Measurements from ENCODE around the gene UBE2QL1.

The UBE2QL1 gene

DNA sequence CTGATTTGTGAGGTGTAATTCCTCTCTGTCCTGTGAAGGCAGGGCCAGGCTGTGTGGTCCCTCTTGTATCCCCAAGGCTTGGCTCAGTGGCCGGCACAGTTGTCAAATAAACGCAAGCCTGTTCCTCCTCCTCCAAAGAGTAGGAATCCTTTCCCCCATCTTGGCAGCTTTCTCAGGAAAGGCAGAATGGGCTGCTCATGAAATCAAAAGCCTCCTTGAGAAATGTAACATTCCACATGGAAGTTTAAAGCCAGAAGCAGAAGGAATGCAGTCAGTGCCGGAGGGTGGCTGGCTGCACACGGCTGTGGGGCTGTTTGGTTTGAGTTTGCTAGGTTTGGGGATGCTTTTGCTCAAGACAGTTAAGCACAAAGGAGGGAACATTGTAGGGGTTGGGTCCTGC, 35.8 kb upstream of the UBE2QL1 start:
- no peak overlapping the region for H3K4me3 ChIP-seq (ENCODE audit: control insufficient read depth, low read depth, low read length)
- TF ChIP-seq CTCF (conservative IDR thresholded peaks at IDR 0.05; ENCODE audit: control insufficient read depth, insufficient read depth, low read depth, low read length), result no peak
- no peak for DNase-seq (ENCODE audit: low read depth)

GRCh38 chr5:6417657-6418056, 31.0 kb upstream of the UBE2QL1 start:
- no peak for DNase-seq (ENCODE audit: low read depth)
- H3K4me3 ChIP-seq (ENCODE audit: control insufficient read depth, low read depth, low read length), result no peak overlapping the region
- no peak for TF ChIP-seq CTCF (conservative IDR thresholded peaks at IDR 0.05; ENCODE audit: control insufficient read depth, insufficient read depth, low read depth, low read length)

DNA sequence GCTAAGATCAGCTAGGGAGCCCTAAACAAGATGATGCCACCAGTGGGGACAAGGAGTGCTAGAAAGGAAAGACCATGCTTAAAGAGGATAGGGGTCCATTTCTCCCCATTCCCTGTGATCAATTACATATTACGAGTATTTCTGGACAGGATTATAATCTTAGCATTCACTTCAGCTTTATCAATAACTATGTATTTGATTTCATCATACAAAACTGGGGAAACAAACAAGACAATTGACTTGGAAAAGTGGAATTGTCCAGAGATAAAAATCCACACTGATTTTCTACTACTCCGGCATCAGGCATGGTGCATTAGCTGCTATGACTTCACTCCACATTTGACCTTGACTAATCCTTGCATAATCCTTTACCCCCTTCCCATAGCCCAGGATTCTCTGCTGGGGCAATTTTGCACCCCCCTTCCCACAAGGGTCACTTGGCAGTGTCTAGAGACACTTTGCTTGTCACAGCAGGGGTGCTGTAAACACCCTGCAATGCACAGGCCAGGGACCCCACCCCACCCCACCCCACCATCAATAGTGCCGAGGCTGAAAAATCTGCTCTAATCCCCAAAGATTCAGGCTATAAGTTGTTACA, 29.9 kb upstream of the UBE2QL1 start:
- H3K4me3 ChIP-seq (ENCODE audit: control insufficient read depth, low read depth, low read length), result no peak overlapping the region
- no peak for DNase-seq (ENCODE audit: low read depth)
- no peak for TF ChIP-seq CTCF (conservative IDR thresholded peaks at IDR 0.05; ENCODE audit: control insufficient read depth, insufficient read depth, low read depth, low read length)

- no peak overlapping the region for H3K4me3 ChIP-seq (ENCODE audit: control insufficient read depth, low read depth, low read length)
- DNase-seq (ENCODE audit: low read depth), result no peak
- TF ChIP-seq CTCF (conservative IDR thresholded peaks at IDR 0.05; ENCODE audit: control insufficient read depth, insufficient read depth, low read depth, low read length), result no peak
Observed at GRCh38 chr5:6419340-6419852, 29.3 kb upstream of the UBE2QL1 start.

DNA sequence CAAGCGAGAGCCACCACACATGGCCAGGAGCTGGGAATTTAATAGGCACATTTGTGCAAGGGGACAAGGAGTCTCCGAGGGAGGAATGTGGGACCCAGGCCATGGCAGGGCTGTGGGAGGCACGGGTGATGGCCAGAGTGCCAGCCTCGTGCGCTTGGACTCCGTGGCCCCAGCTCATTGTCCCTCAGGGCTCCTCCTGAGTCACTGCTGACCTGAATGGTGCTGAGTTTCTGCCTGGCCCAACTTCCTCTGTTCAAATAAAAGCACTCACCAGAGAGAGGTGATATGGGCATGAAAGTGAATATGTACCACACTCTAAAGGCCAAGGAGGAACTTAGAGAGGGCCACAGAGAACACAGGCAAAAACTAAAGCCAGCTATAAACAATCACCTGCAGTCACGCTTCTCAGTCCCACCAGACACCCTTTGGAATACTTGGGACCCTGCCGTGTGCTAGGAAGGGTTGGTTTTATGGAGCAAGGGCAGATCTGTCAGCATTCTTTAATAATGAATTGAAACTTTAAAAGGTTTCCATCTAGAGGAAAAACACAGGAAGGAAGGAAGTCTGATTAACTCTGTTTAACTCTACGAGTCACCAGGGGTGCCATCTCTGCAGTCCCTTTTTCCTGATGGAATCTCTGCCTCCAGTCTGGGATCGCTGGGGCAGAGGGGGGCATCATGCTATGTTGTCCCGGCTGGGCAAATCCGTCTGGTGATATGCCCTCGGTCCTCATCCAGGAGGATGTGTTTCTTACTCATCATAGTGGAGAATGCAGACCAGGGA, 25.1 kb upstream of the UBE2QL1 start:
- no peak for DNase-seq (ENCODE audit: low read depth)
- no peak for TF ChIP-seq CTCF (conservative IDR thresholded peaks at IDR 0.05; ENCODE audit: control insufficient read depth, insufficient read depth, low read depth, low read length)
- H3K4me3 ChIP-seq (ENCODE audit: control insufficient read depth, low read depth, low read length), result no peak overlapping the region

DNA sequence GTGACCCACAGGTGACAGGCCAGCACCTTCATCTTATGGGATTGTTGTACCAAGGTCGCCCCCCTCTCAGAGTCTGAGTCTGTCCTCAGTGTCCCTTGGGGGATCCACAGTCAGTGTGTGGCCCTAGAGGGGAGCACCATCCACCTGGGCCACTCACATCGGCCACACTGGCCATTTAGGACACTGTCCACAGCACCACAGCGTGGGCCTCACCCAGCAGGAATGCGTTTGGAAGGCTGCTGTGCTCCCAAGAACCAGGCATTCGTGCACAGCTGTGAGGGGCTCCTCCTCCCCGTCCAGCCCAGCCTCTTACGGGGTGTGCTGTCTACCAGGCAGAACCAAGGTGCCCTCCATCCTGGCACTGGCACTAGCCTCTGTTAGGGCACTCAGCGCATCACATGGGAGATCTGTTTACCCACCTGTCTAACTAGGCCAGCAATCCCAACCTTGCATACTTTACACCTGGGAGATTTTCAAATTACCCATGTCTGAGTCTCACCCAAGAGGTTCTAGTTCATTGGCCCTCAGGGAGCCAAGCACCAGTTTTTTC, 24.5 kb upstream of the UBE2QL1 start:
- TF ChIP-seq CTCF (conservative IDR thresholded peaks at IDR 0.05; ENCODE audit: control insufficient read depth, insufficient read depth, low read depth, low read length), result no peak
- no peak for DNase-seq (ENCODE audit: low read depth)
- no peak overlapping the region for H3K4me3 ChIP-seq (ENCODE audit: control insufficient read depth, low read depth, low read length)

Measured in fibroblast of mammary gland (primary cell).